Neural crest cell (in vitro differentiated cells): Measurements from ENCODE around the gene EDEM1. TPM values are rescaled to one million over a fixed set of nuclear protein-coding genes. Genes with fewer than 3 reads are reported as not detected.

Source experiments
- DNase-seq: peaks from one replicate; pipeline ENCODE4 v3.0.0; 2021; ENCODE audit warnings: low read depth, mixed read lengths, low spot score
- H3K27ac Mint-ChIP-seq: one replicate; pipeline ENCODE4 v1.8.0; 2021; ENCODE audit warnings: mild to moderate bottlenecking, mixed read lengths; ENCODE audit not compliant: unreplicated experiment
- H3K27me3 Mint-ChIP-seq: 2 replicates; pipeline ENCODE4 v1.8.0; 2021; ENCODE audit warnings: low read depth, mild to moderate bottlenecking, mixed read lengths
- H3K36me3 Mint-ChIP-seq: 2 replicates; pipeline ENCODE4 v1.8.0; 2021; ENCODE audit warnings: low read depth, mild to moderate bottlenecking, mixed read lengths
- H3K4me1 Mint-ChIP-seq: 2 replicates; pipeline ENCODE4 v1.8.0; 2021; ENCODE audit warnings: mixed read lengths
- H3K4me3 Mint-ChIP-seq: one replicate; pipeline ENCODE4 v1.8.0; 2021; ENCODE audit warnings: mild to moderate bottlenecking, mixed read lengths
- H3K9me3 Mint-ChIP-seq: 2 replicates; pipeline ENCODE4 v1.8.0; 2021; ENCODE audit warnings: mixed read lengths
- total RNA-seq: library from RNA; stranded (reverse); gene quantifications from 2 replicates; pipeline ENCODE4 v1.2.1, GENCODE V29; 2021
- TF ChIP-seq, protein P1 (sequence below): fragments of 200-600 bp; sonication (generic); conservative IDR thresholded peaks from 2 replicates; pipeline ENCODE4 v1.5.0; 2021; ENCODE audit warnings: antibody characterized with exemption, mild to moderate bottlenecking

EDEM1 gene
- total RNA-seq, 1 donor from 2014 or later = 21.2 TPM

DNA sequence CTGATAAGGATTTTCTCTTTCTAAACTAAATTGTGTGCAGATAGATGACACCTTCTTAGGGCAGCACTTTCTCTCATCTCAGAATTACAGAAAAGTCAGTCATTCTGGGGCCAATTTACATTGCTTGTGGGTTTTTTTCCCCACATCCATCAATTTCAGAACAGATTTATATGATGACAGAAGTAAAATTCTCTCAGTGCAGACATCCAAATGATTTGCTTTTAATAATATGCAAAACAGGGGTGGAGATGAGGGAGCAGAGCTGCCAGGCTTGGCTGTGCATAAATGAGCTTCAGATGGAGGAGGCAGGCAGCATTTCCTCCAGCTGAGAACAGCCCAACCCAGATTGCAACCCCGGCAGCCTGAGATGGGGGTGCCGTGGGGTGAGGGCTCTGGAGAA is 44.0 kb downstream of the EDEM1 start:
- no peaks in the 10 kb centered on the region for H3K9me3 Mint-ChIP-seq
- H3K4me1 Mint-ChIP-seq = no peaks in the 10 kb centered on the region
- no peak for DNase-seq
- H3K27ac Mint-ChIP-seq = no peak overlapping the region
- TF ChIP-seq, protein P1, sequence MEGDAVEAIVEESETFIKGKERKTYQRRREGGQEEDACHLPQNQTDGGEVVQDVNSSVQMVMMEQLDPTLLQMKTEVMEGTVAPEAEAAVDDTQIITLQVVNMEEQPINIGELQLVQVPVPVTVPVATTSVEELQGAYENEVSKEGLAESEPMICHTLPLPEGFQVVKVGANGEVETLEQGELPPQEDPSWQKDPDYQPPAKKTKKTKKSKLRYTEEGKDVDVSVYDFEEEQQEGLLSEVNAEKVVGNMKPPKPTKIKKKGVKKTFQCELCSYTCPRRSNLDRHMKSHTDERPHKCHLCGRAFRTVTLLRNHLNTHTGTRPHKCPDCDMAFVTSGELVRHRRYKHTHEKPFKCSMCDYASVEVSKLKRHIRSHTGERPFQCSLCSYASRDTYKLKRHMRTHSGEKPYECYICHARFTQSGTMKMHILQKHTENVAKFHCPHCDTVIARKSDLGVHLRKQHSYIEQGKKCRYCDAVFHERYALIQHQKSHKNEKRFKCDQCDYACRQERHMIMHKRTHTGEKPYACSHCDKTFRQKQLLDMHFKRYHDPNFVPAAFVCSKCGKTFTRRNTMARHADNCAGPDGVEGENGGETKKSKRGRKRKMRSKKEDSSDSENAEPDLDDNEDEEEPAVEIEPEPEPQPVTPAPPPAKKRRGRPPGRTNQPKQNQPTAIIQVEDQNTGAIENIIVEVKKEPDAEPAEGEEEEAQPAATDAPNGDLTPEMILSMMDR = no peak
- H3K4me3 Mint-ChIP-seq = no peak overlapping the region
- no peaks in the 10 kb centered on the region for H3K36me3 Mint-ChIP-seq
- no peaks in the 10 kb centered on the region for H3K27me3 Mint-ChIP-seq

GRCh38 chr3:5232570-5232969 is 45.1 kb downstream of the EDEM1 start:
- no peak overlapping the region for H3K27ac Mint-ChIP-seq
- TF ChIP-seq, protein P1 = no peak
- no peak for DNase-seq
- no peaks in the 10 kb centered on the region for H3K4me1 Mint-ChIP-seq
- no peaks in the 10 kb centered on the region for H3K36me3 Mint-ChIP-seq
- H3K27me3 Mint-ChIP-seq = no peaks in the 10 kb centered on the region
- H3K4me3 Mint-ChIP-seq = no peak overlapping the region
- no peaks in the 10 kb centered on the region for H3K9me3 Mint-ChIP-seq

GRCh38 chr3:5233026-5233425 is 45.5 kb downstream of the EDEM1 start:
- H3K4me3 Mint-ChIP-seq = no peak overlapping the region
- H3K9me3 Mint-ChIP-seq = no peaks in the 10 kb centered on the region
- H3K27ac Mint-ChIP-seq = peak overlapping the region; percentile 83
- TF ChIP-seq, protein P1 = no peak
- H3K36me3 Mint-ChIP-seq = no peaks in the 10 kb centered on the region
- no peaks in the 10 kb centered on the region for H3K27me3 Mint-ChIP-seq
- H3K4me1 Mint-ChIP-seq = no peaks in the 10 kb centered on the region
- no peak for DNase-seq

- DNase-seq = no peak
- H3K27ac Mint-ChIP-seq = peak overlapping the region; percentile 27
- H3K4me3 Mint-ChIP-seq = no peak overlapping the region
- TF ChIP-seq, protein P1 = no peak
- H3K27me3 Mint-ChIP-seq = no peaks in the 10 kb centered on the region
- no peaks in the 10 kb centered on the region for H3K9me3 Mint-ChIP-seq
- H3K4me1 Mint-ChIP-seq = no peaks in the 10 kb centered on the region
- no peaks in the 10 kb centered on the region for H3K36me3 Mint-ChIP-seq
Measured at GRCh38 chr3:5235655-5236054, 48.1 kb downstream of the EDEM1 start.

DNA sequence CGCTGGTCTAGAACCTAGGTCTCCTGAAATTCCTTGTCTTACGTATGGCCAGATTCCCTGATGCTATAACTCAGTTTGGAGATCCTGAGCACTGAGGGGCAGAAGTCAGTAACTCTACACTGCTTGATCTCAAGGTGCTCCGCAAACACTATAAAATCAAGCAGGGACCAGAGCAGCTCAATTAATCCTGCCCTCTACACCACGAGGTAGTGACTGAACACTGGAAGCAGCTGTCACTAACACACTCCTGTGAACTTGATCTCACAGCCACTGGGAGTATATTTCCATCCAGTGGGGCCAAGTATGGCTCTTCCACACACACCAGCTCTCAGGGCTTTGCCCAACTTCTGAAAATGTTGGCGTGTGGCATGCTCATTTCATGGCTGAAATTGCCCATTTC is 51.0 kb downstream of the EDEM1 start:
- DNase-seq = no peak
- peaks cover 2% of the 10 kb centered on the region for H3K9me3 Mint-ChIP-seq
- peaks cover 6% of the 10 kb centered on the region for H3K36me3 Mint-ChIP-seq
- TF ChIP-seq, protein P1 = no peak
- no peaks in the 10 kb centered on the region for H3K27me3 Mint-ChIP-seq
- H3K27ac Mint-ChIP-seq = no peak overlapping the region
- H3K4me3 Mint-ChIP-seq = no peak overlapping the region
- H3K4me1 Mint-ChIP-seq = no peaks in the 10 kb centered on the region

GRCh38 chr3:5239602-5240001 is 52.1 kb downstream of the EDEM1 start:
- H3K27ac Mint-ChIP-seq = no peak overlapping the region
- H3K4me3 Mint-ChIP-seq = no peak overlapping the region
- TF ChIP-seq, protein P1 = no peak
- H3K4me1 Mint-ChIP-seq = no peaks in the 10 kb centered on the region
- peaks cover 6% of the 10 kb centered on the region for H3K36me3 Mint-ChIP-seq
- no peak for DNase-seq
- peaks cover 5% of the 10 kb centered on the region for H3K9me3 Mint-ChIP-seq
- no peaks in the 10 kb centered on the region for H3K27me3 Mint-ChIP-seq
